GM12878 (cell line): ENCODE results near the gene ZNF154. TPM values are rescaled to one million over a fixed set of nuclear protein-coding genes. Genes with fewer than 3 reads are reported as not detected.

Experiments used
- CHD1 ChIP-seq: IDR thresholded peaks from 2 replicates; pipeline ENCODE4 v1.6.1; 2012; ENCODE audit warnings: low read depth, low read length, improper control_type of control experiment
- CHD2 ChIP-seq: IDR thresholded peaks from 2 replicates; pipeline ENCODE4 v1.6.1; 2011; ENCODE audit warnings: low read depth, low read length, improper control_type of control experiment, borderline replicate concordance
- CREM ChIP-seq: IDR thresholded peaks from 2 replicates; pipeline ENCODE4 v1.6.1; 2014; ENCODE audit warnings: antibody characterized with exemption, low read depth
- DPF2 ChIP-seq: fragments of 450-650 bp; IDR thresholded peaks from 2 replicates; pipeline ENCODE4 v1.6.1; 2017; ENCODE audit warnings: mild to moderate bottlenecking
- E2F4 ChIP-seq: IDR thresholded peaks from 2 replicates; pipeline ENCODE4 v1.6.1; 2012; ENCODE audit warnings: low read depth, low read length, improper control_type of control experiment
- E4F1 ChIP-seq: fragments of 450-650 bp; IDR thresholded peaks from 2 replicates; pipeline ENCODE4 v1.6.1; 2018; ENCODE audit warnings: borderline replicate concordance, mild to moderate bottlenecking; ENCODE audit not compliant: partially characterized antibody
- EED ChIP-seq: sonication (generic); IDR thresholded peaks from 2 replicates; pipeline ENCODE4 v1.6.1; 2016; ENCODE audit warnings: antibody characterized with exemption, low read depth
- EP300 ChIP-seq, 2 experiments: fragments of 150-350 bp in 1 of 2; IDR thresholded peaks; 2 replicates each; pipeline ENCODE4 v1.6.1; 2011 to 2012; ENCODE audit warnings: low read depth in 2 of 2, low read length in 2 of 2, borderline replicate concordance in 1 of 2, improper control_type of control experiment in 1 of 2, inconsistent platforms in 1 of 2; ENCODE audit not compliant: control insufficient read depth in 1 of 2
- GABPA ChIP-seq: IDR thresholded peaks from 2 replicates; pipeline ENCODE4 v1.6.1; 2014; ENCODE audit warnings: antibody characterized with exemption, low read depth, mild to moderate bottlenecking, inconsistent platforms
- GATAD2B ChIP-seq: fragments of 450-650 bp; conservative IDR thresholded peaks from 2 replicates; pipeline ENCODE4 v1.6.1; 2017; ENCODE audit warnings: low read depth, mild to moderate bottlenecking, moderate library complexity
- JUNB ChIP-seq: IDR thresholded peaks from 2 replicates; pipeline ENCODE4 v1.6.1; 2016; ENCODE audit warnings: antibody characterized with exemption, mild to moderate bottlenecking
- KAT2A ChIP-seq: conservative IDR thresholded peaks from 2 replicates; pipeline ENCODE4 v1.6.1; 2011; ENCODE audit warnings: low read depth, low read length; ENCODE audit not compliant: control insufficient read depth
- MXI1 ChIP-seq: fragments of 150-350 bp; IDR thresholded peaks from 2 replicates; pipeline ENCODE4 v1.6.1; 2011; ENCODE audit warnings: low read depth, mild to moderate bottlenecking, inconsistent platforms, low read length, improper control_type of control experiment
- NBN ChIP-seq: fragments of 450-650 bp; IDR thresholded peaks from 2 replicates; pipeline ENCODE4 v1.6.1; 2016
- NKRF ChIP-seq: fragments of 450-650 bp; conservative IDR thresholded peaks from 2 replicates; pipeline ENCODE4 v1.6.1; 2017; ENCODE audit warnings: mild to moderate bottlenecking, moderate library complexity
- POLR2AphosphoS5 ChIP-seq: IDR thresholded peaks from 2 replicates; pipeline ENCODE4 v1.6.1; 2011; ENCODE audit warnings: mild to moderate bottlenecking, low read length, inconsistent platforms
- RFX5 ChIP-seq: IDR thresholded peaks from 2 replicates; pipeline ENCODE4 v1.6.1; 2011; ENCODE audit warnings: low read depth, low read length, improper control_type of control experiment
- SIN3A ChIP-seq: IDR thresholded peaks from 2 replicates; pipeline ENCODE4 v1.6.1; 2012; ENCODE audit warnings: low read depth, low read length, improper control_type of control experiment
- SMAD5 ChIP-seq: IDR thresholded peaks from 2 replicates; pipeline ENCODE4 v1.6.1; 2016; ENCODE audit warnings: antibody characterized with exemption, low read depth
- SPI1 ChIP-seq: IDR thresholded peaks from 2 replicates; pipeline ENCODE4 v1.6.1; 2011; ENCODE audit warnings: low read depth, mild to moderate bottlenecking, low read length, moderate library complexity, borderline replicate concordance; ENCODE audit not compliant: insufficient read depth
- TAF1 ChIP-seq: IDR thresholded peaks from 2 replicates; pipeline ENCODE4 v1.6.1; 2011; ENCODE audit warnings: mild to moderate bottlenecking, low read depth, low read length, borderline replicate concordance
- TCF12 ChIP-seq: IDR thresholded peaks from 2 replicates; pipeline ENCODE4 v1.6.1; 2011; ENCODE audit warnings: low read depth, mild to moderate bottlenecking, low read length
- ZNF207 ChIP-seq: fragments of 450-650 bp; IDR thresholded peaks from 2 replicates; pipeline ENCODE4 v1.6.1; 2014; ENCODE audit warnings: antibody characterized with exemption, mild to moderate bottlenecking, borderline replicate concordance
- ZNF274 ChIP-seq: IDR thresholded peaks from one replicate; pipeline ENCODE4 v1.8.0; 2011; ENCODE audit not compliant: insufficient read length, insufficient read depth
- ZNF384 ChIP-seq: IDR thresholded peaks from 2 replicates; pipeline ENCODE4 v1.6.1; 2012; ENCODE audit warnings: low read depth, mild to moderate bottlenecking, low read length, improper control_type of control experiment, borderline replicate concordance
- polyA plus RNA-seq, 11 experiments: library from polyadenylated mRNA; depleted of rRNA in 4 of 11; unstranded in 6 of 11; stranded (reverse) in 5 of 11; fragments of >200 nt; fragmentation: Nextera tagmentation in 4 of 11; fragmentation: Illumina TruSeq in 1 of 11; extraction: Ambion mirVana in 4 of 11; extraction: Trizol in 1 of 11; gene quantifications; 1 replicate in 1 of 11; 2 replicates in 10 of 11; pipeline versions ENCODE4 v1.2.1 to v1.2.3, GENCODE V29; 2011 to 2016; ENCODE audit warnings: inconsistent platforms in 2 of 11, missing spikeins in 2 of 11, low read depth in 1 of 11
- total RNA-seq, 4 experiments: library from RNA; depleted of rRNA in 3 of 4; stranded (reverse); fragments of >200 nt in 3 of 4; fragmentation: Illumina TruSeq in 1 of 4; extraction: Trizol in 1 of 4; gene quantifications; 2 replicates each; pipeline versions ENCODE4 v1.2.1 to v1.2.3, GENCODE V29; 2013 to 2021

ZNF154 gene
- total and polyA plus RNA-seq, 10 of the 15 experiments (the other 5 are each of a cell fraction or from before 2014, with no cell fraction given), result 0.22 to 1.9 (median 1.1) TPM

GRCh38 chr19:57746580-57747471 is 37.8 kb upstream of the ZNF154 start, which contains the start of gene ZNF776 (continued):
- TF ChIP-seq KAT2A (no peak), JUNB (no peak), CREM (peak; percentile 84), NBN (peak; percentile 42; the same call in 1 of the 2 replicates), ZNF274 (no peak), ZNF384 (no peak), TCF12 (no peak), SIN3A (peak; percentile 26; the same call in 1 of the 2 replicates), NKRF (peak; percentile 38), RFX5 (0 out of 2 replicates have a peak, but pooled peaks have one; percentile 3), EP300 (IDR thresholded peaks at IDR 0.05; ENCODE audit: borderline replicate concordance in 1 of 2, control insufficient read depth in 1 of 2, low read depth in 2 of 2, low read length in 2 of 2) (no peak), ZNF207 (peak; percentile 76; the same call in 1 of the 2 replicates), SMAD5 (peak; percentile 85; the same call in 1 of the 2 replicates), E2F4 (no peak), MXI1 (peak; percentile 62; the same call in 1 of the 2 replicates), CHD1 (no peak), POLR2AphosphoS5 (peak; percentile 92), EED (no peak), TAF1 (0 out of 2 replicates have a peak, but pooled peaks have one; percentile 28), DPF2 (peak; percentile 76; the same call in 1 of the 2 replicates), SPI1 (no peak), GABPA (peak; percentile 98), GATAD2B (peak; percentile 64; the same call in 1 of the 2 replicates), E4F1 (no peak), CHD2 (peak; percentile 90)
